Stimulated activated CD8-positive, alpha-beta memory T cell treated with anti-CD3 and anti-CD28 coated beads, Interleukin-7, amount 100 ng/mL, for 48 hours (primary cell): ENCODE results near the gene NOXO1.

Source experiments
- DNase-seq, 2 donors: peaks; one replicate each; pipeline ENCODE4 v3.0.0-alpha.2; 2020; ENCODE audit warnings: low read depth in 1 of 2; ENCODE audit errors: extremely low read depth in 1 of 2

The NOXO1 gene

DNA sequence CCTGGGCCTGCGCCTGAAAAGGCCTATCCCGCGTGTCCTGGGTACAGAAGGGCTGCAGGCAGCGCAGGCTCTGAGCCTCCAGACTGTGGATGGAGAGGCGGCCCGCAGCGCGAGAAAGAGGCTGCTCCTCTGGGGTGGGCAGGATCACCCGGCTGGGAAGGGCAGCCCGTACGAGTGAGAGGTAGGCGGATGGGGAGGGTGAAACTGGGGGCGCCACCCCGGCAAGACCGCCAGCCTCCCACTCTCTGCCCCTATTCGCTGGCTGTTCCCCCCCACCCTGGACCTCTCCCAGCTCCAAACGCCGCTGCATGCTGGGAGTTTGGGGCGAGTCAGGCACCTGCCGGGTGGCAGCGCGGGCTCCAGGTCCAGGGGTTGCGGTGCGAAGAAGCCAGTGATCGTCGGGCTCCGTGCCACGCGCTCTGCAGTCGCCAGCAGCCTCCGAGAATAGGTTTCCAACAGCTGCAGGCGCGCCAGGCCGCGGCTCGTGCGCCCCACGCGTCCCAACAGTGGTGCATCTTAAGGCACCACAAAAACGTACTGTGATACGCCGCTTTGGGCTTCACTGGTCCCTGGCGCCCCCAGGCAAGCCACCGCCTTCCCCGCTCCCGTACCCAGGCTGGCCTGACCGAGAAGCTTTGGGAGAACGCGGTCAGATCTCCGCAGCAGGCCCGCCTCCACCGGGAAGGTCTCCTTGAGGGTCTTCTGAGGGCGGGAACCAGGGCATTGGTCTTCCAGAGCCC, 1.1 kb downstream of the NOXO1 start:
- no peak for DNase-seq

DNA sequence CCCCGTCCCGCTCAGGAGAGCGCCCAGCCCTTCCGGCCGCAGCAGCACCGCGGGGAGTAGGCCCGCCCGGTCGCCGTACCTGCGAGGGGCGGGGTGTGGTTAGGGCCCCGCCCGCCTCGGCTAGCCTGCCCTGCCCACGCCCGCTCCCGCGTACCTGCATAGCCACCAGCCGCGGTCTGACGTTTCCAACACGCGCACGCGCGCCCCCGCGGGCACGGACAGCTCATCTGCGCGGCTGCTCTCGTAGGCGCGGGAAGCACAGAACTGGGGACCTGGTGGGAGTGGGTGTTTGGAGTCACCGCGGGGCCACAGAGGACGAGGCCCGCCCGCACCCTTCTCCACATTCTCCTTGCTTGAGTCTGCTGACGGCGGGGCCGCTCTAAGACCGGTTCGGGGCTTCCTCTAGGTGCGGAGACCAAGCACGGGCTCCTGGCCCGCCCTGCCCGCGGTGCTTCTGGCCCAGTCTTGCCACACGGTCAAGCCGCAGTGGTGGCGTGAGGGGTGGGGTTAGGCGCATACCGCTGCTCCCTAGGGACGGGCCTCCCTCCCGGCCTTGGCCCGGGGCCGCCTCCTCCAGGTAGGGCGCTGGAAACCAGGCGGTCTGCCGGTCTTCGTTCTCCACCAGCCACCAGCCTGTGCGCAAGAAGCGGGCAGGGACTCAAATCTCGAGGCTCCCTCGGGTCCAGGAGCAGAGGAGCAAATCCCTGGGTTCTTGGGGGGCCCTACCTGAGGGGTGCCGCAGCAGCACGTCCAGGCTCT, 1.8 kb downstream of the NOXO1 start:
- DNase-seq: no peak

DNA sequence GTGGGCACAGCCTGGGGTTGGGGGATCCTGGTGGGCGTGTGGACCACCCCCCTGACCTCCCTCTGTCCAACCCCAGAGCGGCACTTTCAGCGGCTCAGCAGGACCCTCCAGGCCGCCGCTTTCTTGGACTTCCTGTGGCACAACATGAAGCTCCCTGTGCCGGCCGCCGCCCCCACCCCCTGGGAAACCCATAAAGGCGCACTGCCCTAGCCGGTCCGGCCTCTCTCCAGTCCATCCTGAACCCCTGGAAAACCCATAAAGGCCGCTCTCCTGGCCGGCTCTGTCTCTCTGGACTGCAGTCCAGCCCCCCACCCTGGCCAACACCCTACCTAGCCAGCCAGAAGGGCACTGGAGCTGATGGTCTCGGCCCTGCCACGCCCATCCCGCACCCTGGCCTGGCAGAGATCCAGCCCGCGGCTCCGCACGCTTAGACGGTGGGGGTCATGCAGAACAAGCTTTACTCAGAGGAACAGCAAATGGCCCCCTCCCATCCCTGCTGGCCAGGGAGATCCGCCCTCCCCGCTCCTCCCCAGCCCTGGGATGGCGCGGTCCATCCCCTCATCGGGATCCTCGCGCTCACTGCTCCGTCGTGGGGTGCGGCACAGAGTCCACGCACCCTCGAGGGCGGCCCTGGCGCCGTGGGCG, 2.7 kb downstream of the NOXO1 start:
- DNase-seq: no peak

DNA sequence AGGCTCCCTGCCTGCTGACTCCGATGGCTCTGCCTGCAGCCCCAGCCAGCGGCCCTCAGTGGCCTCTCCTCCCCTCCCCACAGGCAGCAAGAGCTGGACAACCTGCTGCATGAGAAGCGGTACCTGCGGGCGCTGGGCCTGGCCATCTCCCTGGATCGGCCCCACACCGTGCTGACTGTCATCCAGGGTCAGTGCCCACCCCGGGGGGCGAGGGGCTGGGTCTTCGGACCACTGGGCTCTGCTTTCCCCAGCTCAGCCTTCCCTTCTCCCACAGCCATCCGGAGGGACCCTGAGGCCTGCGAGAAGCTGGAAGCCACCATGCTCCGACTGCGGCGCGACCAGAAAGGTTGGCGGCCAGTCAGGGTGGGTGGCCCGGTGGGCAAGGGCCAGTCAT, 3.4 kb downstream of the NOXO1 start:
- DNase-seq: no peak

DNA sequence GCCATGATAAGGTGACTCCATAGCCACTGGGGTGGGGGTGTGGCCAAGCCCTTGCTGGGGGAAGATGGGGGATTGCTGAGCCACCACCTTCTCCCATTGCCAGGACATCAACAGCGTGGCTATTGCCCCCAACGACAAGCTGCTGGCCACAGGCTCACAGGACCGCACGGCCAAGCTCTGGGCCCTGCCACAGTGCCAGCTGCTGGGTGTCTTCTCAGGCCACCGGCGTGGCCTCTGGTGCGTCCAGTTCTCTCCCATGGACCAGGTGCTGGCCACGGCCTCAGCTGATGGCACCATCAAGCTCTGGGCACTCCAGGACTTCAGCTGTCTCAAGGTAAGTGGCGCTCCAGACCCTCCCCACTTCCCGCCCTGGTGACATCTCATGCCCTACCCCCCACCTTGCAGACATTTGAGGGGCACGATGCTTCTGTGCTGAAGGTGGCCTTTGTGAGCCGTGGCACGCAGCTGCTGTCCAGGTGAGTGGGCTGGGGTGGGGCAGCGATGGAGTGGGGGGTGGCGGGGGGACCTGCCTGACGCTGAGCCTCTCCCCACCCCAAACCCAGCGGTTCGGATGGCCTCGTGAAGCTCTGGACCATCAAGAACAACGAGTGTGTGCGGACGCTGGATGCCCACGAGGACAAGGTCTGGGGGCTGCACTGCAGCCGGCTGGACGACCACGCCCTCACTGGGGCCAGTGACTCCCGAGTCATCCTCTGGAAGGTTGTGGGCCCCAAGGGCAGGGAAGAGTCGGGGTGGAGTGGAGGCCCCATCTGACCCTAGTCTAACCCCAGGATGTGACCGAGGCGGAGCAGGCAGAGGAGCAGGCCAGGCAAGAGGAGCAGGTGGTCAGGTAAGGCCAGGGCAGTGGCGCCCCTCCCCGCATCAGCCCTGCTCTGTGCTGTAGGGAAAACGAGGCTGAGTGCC, 4.1 kb downstream of the NOXO1 start:
- no peak for DNase-seq

DNA sequence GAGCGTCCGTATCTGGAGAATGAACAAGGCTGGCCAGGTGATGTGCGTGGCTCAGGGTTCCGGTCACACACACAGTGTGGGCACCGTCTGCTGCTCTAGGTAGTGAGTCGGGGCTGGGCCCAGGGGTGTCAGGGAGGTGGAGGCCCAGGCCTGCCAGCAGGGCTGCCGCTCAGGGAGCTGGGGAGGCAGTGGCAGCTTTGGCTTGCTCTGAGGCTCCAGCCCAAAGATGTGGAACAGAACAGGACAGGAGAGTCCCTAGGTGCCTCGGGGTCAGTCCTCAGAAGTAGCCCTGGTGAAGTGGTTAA, 5.1 kb downstream of the NOXO1 start:
- DNase-seq: no peak

DNA sequence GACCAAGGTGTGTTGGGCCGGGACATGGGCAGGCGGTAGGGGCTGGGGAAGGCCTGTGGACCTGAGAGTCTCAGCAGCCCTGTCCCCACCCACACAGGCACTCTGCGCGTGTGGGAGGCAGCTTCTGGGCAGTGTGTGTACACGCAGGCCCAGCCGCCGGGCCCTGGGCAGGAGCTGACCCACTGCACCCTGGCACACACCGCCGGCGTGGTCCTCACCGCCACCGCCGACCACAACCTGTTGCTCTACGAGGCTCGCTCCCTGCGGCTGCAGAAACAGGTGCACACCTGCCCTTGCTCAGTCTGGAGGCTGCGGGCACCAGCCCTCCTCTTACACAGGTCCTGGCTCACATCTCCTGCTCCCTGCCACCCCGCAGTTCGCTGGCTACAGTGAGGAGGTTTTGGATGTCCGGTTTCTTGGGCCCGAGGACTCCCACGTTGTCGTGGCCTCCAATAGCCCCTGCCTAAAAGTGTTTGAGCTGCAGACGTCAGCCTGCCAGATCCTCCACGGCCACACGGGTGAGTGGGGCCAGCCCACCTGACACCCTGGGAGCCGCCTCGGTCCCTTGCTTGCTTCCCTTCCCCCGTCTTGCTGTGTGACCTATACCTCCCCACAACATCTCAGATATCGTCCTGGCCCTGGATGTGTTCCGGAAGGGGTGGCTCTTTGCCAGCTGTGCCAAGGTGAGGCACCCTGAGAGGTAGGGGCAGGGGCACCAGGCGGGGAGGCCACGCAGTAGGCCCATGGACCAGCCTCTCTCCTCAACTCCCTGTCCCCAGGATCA, 5.6 kb downstream of the NOXO1 start:
- no peak for DNase-seq

DNA sequence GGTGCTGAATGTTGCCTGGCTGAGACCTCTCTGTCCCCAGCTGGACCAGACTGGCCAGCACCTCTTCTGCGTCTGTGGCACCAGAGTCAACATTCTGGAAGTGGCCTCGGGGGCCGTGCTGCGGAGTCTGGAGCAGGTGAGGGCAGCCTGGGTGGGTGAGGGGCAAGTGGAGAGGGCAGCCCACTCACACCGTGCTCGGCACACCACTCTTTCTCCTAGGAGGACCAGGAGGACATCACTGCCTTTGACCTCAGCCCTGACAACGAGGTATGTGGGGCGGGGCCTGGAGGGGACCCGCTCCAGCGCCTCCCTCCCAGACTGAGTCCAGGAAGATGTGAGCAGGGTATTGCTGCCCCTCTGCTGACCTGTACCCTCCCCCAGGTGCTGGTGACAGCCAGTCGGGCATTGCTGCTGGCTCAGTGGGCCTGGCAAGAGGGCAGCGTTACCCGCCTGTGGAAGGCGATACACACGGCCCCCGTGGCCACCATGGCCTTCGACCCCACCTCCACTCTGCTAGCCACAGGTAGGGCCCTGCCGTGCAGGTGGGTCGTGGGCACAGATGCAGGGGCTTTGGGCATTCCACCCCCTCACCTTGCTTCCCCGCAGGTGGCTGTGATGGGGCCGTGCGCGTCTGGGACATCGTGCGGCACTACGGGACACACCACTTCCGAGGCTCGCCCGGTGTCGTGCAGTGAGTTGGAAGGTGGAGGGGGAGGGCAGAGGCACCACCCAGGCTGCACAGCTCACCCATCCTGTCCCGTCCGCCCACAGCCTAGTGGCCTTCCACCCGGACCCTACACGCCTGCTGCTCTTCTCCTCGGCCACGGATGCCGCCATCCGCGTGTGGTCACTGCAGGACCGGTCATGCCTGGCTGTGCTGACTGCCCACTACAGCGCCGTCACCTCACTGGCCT, 6.9 kb downstream of the NOXO1 start:
- DNase-seq: no peak

DNA sequence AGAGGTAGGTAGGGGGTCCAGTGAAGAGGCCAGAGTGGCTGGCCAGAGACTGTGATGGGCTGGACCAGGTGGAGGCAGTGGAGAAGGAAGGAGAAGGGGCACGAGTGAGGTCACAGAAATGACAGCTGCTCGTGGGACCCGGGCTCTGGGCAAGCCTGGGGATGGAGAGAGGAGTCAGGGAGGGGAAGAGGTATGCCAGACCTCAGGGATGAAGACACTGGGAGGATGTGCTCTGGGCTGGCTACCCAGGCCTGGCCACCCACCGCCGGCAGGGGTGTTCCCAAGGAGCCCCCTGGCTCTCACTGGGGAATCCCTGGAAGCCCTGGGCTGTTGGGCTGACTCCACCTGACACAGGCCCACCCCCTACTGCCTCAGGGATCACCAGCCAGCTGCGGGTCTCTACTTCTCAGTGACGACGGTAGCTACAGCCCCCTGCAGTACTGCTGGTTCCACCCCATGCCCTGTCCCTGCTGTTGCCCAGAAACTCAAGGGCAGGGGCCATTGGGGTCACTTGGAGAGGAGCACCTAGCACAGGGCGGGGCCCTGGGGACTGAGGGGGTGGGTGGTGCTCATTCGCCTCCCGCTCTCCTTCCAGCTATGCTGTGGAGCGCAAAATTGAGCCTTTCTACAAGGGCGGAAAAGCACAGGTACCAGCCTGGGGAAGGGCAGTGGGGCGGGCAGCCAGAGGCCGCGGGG, 7.7 kb downstream of the NOXO1 start:
- DNase-seq: no peak

DNA sequence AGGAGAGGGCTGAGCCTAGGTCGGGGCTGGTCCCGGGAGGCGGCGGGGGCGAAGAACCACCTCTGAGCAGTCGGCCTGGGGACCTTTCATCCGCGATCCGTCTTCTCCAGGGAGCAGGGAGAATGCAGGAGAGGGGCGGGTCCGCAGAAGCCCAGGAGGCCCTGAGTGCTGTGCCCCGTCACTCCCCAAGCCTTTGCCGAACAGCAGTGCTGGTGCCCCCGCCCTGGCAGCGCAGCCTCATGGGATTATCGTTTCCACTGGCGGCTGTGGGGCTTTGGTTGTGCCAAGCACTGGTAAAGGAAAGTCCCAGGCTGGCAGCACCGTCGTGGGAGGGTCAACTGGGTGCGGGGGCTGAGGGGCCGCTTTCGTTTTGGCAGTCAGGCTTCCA, 8.8 kb downstream of the NOXO1 start:
- DNase-seq: no peak

DNA sequence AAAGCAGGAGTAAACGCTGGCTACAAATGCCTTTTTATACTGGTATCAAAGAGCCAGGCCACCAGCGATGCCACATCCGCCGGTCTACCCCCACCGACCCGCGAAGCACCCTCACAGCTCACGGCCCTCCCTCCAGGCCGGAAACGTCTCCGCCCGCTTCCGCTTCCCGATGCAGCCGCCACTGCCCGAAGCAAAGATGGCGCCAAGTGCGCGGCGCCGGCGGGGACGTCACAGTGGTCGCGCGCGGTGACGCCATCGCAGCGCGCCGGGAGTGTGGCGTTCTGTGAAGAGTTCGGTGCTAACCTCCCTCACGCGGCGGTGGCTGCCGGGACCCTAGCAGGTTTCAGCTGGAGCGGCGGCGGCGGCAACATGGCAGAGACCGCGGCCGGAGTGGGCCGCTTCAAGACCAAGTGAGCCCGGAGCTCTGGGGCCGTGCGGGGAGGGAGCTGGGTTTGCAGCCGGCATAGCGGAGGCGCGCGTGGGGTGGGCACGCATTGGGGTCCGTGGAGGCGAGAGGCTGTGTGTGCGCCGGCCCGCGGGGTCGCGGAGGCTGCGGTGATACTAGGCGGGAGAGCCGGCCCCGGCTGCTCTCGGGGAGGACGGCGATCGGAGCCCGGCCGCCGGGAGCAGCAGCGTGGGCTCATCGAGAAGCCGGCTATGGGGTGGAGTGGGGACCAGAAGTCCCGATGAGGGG, 9.3 kb downstream of the NOXO1 start, which contains the start of gene TBL3:
Gene TBL3 (plus strand): TSS at position 258 of the 694 bp plus-strand sequence. CDS start 112 bp downstream, at position 370.
- peak; percentile 94 to 97 for DNase-seq

DNA sequence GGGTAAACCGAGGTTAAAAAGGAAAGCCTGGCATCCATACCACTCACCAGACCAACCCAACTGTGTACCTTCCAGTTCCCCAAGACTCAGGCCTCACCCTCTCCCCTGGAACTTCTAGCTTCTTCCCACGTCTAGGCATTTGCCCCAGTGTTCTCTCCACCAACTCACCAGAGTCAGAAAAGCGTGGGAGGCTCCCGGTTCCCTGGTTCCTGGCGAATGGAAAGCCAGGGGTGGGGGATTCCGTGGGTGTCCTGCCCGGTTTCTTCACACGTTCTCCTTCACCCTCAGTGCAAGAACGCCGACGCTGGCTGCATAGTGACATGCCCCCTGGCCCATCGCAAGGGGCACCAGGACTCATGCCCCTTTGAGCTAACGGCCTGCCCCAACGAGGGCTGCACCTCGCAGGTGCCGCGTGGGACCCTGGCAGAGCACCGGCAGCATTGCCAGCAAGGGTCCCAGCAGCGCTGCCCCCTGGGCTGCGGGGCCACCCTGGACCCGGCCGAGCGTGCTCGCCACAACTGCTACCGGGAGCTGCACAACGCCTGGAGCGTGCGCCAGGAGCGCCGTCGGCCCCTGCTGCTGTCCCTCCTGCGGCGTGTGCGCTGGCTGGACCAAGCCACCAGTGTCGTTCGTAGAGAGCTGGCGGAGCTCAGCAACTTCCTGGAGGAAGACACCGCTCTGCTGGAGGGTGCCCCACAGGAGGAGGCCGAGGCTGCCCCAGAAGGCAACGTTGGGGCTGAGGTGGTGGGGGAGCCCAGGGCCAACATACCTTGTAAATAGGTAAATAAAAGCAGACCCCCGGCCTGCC, 12.9 kb downstream of the NOXO1 start:
- no peak for DNase-seq

DNA sequence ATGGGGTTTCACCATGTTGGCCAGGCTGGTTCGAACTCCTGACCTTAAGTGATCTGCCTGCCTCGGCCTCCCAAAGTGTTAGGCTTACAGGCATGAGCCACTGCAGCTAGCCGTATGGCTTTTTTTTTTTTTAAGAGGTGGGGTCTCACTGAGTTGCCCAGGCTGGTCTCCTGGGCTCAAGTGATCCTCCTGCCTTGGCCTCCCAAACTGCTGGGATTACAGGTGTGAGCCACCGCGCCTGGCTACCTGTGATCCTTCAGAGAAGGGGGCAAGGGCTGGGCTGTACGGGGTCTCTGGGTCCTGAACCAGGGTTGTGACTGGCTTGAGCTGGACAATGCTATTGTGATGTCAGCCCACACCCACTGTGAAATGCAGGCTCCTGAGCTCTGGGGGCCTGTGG, 14.8 kb downstream of the NOXO1 start, which contains the start of gene RNF151:
Gene RNF151 (plus strand): TSS at position 397 of the 400 bp plus-strand sequence. CDS start 26 bp downstream, outside the sequence.
- no peak for DNase-seq

DNA sequence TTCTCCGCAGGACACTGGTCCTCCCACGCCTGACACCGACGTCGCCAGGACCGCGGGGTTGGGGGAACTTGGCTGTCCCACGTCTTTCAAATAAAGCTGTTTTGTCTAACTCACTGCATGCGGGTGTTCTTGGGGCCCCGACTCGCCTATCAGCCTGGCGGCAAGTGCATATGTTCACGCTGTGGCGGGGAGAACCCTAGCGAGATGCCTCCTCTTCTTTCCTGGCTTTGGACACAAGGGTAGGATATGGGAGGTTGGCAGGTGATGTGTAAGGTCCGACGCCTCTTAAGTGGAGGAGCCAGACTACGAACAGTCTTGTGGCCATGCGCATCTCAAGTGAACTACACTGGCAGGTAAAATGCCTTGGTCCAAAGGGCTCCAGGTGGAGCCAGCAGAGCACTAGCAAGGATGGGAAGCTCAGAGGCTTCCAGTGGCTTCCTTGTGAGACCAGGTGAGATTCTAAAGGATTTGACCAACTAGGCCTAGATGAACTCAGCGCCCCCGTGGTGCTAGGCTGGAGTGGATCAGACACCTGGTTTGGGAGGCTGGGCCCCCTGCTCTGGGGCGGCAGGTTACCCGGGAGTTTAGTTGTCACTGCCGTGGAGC, 15.8 kb downstream of the NOXO1 start:
- DNase-seq: no peak

DNA sequence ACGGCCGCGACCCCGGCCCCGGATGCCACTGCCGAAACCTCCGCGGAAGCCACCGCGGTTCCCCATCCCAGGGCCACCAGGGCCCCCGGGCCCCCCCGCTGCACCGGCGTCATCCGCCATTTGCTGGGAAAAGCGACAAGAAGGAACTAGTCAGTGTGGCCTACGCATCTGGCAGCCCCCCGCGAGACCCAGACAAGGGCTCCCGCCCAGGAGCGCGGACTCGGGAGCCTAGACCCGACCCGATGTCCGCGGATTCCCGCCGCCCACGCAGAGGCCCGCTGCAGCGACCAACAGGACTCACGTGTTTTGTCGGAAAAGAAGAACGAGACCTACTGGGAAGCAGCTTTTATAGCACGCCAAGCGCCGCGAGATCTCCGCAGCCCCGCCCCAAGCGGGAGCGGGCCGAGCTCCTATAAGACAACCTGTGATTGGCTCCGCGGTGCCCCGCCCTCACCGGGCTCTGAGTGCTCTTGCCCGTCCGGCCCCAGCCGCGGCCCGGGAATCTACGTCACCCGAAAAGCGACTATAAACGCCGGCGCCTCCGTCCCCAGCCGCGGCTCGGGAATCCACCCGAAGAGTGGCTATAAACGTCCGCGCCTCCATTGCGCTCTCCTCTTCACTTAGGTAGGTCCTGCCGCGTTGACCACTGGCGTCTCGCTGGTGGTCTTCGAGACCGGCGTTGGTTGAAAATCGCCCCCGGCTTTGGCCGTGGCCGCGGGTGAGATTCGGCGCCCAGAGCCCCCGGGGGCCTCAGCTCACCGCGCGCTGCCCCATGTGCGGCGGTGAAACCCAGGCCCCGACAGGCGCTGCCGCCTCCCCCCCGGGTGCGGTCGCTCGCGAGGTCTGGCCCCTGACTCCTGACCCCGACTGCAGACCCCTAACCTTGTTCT, 16.5 kb downstream of the NOXO1 start, which contains the start of gene RPS2:
Gene RPS2 (minus strand): TSS at position 321 of the 890 bp plus-strand sequence. CDS start 201 bp downstream, at position 120.
- peak; percentile 96 for DNase-seq
